ENCODE measurements around the gene NR4A3. TPM values are rescaled to one million over a fixed set of nuclear protein-coding genes. Genes with fewer than 3 reads are reported as not detected.
A peak's percentile ranks its signal among the peaks of the same experiment; 100 is the strongest.

The NR4A3 gene
- total and polyA plus RNA-seq, 2 of the 13 experiments (the other 11 are each of a cell fraction or from before 2014, with no cell fraction given), result 0.02 to 0.09 TPM

DNA sequence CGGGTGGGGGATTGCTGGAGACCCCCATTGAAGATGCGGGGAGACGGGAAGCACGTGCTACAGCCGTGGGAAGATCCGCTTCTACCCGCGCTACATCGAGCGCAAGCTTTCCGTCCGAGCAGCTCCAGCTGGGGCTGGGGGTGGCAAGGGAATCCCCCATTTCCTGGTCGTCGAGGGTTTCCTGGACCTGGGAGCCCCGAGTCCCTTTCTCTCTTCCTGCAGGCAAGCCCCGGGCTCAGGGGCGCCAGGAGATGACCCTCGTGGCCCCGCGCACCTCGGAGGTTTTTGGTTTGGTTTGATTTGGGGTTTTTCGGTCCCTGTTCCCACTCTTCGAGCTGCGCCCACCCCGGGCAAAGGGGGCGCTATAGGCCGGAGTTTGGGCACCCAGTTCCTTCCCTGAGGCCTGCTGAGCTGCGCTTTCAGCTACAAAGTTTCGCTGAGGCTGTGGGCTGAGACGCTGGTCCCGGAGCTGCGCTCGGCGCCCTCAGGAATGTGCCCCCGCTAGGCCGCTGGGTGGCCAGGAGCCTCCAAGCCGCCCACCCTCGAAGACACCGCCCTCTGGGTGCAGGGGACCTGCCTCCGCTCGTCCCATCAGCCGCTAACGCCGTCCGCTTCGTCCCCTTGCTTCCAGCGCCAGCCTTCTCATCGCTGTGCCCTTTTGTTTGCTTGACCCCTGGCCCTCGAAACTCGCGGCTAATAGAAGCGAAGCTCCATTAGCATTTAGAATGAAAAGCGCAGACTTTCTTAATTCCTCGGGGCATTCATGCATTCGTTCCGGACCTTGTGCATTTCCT lies 2.9 kb downstream of the NR4A3 start (continued):
- TF ChIP-seq, protein P1, sequence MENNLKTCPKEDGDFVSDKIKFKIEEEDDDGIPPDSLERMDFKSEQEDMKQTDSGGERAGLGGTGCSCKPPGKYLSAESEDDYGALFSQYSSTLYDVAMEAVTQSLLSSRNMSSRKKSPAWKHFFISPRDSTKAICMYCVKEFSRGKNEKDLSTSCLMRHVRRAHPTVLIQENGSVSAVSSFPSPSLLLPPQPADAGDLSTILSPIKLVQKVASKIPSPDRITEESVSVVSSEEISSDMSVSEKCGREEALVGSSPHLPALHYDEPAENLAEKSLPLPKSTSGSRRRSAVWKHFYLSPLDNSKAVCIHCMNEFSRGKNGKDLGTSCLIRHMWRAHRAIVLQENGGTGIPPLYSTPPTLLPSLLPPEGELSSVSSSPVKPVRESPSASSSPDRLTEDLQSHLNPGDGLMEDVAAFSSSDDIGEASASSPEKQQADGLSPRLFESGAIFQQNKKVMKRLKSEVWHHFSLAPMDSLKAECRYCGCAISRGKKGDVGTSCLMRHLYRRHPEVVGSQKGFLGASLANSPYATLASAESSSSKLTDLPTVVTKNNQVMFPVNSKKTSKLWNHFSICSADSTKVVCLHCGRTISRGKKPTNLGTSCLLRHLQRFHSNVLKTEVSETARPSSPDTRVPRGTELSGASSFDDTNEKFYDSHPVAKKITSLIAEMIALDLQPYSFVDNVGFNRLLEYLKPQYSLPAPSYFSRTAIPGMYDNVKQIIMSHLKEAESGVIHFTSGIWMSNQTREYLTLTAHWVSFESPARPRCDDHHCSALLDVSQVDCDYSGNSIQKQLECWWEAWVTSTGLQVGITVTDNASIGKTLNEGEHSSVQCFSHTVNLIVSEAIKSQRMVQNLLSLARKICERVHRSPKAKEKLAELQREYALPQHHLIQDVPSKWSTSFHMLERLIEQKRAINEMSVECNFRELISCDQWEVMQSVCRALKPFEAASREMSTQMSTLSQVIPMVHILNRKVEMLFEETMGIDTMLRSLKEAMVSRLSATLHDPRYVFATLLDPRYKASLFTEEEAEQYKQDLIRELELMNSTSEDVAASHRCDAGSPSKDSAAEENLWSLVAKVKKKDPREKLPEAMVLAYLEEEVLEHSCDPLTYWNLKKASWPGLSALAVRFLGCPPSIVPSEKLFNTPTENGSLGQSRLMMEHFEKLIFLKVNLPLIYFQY (CRISPR knock-in tag; IDR thresholded peaks at IDR 0.05; ENCODE audit: borderline replicate concordance), result no peak
- no peak for TF ChIP-seq MIER2 (CRISPR knock-in tag; IDR thresholded peaks at IDR 0.05)
- TF ChIP-seq, protein P2, sequence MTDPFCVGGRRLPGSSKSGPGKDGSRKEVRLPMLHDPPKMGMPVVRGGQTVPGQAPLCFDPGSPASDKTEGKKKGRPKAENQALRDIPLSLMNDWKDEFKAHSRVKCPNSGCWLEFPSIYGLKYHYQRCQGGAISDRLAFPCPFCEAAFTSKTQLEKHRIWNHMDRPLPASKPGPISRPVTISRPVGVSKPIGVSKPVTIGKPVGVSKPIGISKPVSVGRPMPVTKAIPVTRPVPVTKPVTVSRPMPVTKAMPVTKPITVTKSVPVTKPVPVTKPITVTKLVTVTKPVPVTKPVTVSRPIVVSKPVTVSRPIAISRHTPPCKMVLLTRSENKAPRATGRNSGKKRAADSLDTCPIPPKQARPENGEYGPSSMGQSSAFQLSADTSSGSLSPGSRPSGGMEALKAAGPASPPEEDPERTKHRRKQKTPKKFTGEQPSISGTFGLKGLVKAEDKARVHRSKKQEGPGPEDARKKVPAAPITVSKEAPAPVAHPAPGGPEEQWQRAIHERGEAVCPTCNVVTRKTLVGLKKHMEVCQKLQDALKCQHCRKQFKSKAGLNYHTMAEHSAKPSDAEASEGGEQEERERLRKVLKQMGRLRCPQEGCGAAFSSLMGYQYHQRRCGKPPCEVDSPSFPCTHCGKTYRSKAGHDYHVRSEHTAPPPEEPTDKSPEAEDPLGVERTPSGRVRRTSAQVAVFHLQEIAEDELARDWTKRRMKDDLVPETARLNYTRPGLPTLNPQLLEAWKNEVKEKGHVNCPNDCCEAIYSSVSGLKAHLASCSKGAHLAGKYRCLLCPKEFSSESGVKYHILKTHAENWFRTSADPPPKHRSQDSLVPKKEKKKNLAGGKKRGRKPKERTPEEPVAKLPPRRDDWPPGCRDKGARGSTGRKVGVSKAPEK (CRISPR knock-in tag; IDR thresholded peaks at IDR 0.05; ENCODE audit: borderline replicate concordance), result 0 out of 2 replicates have a peak, but pooled peaks have one; percentile 68
- TF ChIP-seq ZNF329 (CRISPR knock-in tag; IDR thresholded peaks at IDR 0.05; ENCODE audit: low read depth), result no peak
- TF ChIP-seq NR2F1 (CRISPR knock-in tag; IDR thresholded peaks at IDR 0.05), result peak; percentile 60 to 76; a peak in 3 of 4 replicates
- no peak for TF ChIP-seq FOXO1 (CRISPR knock-in tag; IDR thresholded peaks at IDR 0.05)
- TF ChIP-seq XBP1 (CRISPR knock-in tag; IDR thresholded peaks at IDR 0.05), result no peak
- TF ChIP-seq ZNF792 (CRISPR knock-in tag; IDR thresholded peaks at IDR 0.05), result no peak
- TF ChIP-seq ZNF552 (CRISPR knock-in tag; IDR thresholded peaks at IDR 0.05; ENCODE audit: borderline replicate concordance), result no peak
- TF ChIP-seq, protein P3, sequence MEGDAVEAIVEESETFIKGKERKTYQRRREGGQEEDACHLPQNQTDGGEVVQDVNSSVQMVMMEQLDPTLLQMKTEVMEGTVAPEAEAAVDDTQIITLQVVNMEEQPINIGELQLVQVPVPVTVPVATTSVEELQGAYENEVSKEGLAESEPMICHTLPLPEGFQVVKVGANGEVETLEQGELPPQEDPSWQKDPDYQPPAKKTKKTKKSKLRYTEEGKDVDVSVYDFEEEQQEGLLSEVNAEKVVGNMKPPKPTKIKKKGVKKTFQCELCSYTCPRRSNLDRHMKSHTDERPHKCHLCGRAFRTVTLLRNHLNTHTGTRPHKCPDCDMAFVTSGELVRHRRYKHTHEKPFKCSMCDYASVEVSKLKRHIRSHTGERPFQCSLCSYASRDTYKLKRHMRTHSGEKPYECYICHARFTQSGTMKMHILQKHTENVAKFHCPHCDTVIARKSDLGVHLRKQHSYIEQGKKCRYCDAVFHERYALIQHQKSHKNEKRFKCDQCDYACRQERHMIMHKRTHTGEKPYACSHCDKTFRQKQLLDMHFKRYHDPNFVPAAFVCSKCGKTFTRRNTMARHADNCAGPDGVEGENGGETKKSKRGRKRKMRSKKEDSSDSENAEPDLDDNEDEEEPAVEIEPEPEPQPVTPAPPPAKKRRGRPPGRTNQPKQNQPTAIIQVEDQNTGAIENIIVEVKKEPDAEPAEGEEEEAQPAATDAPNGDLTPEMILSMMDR (CRISPR knock-in tag; IDR thresholded peaks at IDR 0.05), result peak; percentile 64
- TF ChIP-seq TEAD3 (CRISPR knock-in tag; optimal IDR thresholded peaks at IDR 0.05; ENCODE audit: borderline replicate concordance), result peak; percentile 13
- TF ChIP-seq SRSF4 (IDR thresholded peaks at IDR 0.05; ENCODE audit: low read depth, low read length, poor library complexity, severe bottlenecking), result no peak
- no peak; the same call in 1 of the 2 replicates for TF ChIP-seq ZNF547 (CRISPR knock-in tag; IDR thresholded peaks at IDR 0.05)
- 0 out of 2 replicates have a peak, but pooled peaks have one; percentile 21 for TF ChIP-seq POGZ (CRISPR knock-in tag; IDR thresholded peaks at IDR 0.05)
- TF ChIP-seq, protein P4, sequence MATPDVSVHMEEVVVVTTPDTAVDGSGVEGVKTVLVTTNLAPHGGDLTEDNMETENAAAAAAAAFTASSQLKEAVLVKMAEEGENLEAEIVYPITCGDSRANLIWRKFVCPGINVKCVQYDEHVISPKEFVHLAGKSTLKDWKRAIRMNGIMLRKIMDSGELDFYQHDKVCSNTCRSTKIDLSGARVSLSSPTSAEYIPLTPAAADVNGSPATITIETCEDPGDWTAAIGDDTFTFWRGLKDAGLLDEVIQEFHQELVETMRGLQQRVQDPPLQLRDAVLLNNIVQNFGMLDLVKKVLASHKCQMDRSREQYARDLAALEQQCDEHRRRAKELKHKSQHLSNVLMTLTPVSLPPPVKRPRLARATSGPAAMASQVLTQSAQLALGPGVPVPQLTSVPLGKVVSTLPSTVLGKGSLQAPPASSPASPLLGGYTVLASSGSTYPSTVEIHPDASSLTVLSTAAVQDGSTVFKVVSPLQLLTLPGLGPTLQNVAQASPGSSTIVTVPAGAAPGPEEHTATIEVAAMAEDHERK (CRISPR knock-in tag; IDR thresholded peaks at IDR 0.05; ENCODE audit: low read depth), result no peak
- peak; percentile 64 for TF ChIP-seq STAG1 (CRISPR knock-in tag; IDR thresholded peaks at IDR 0.05)
- no peak for TF ChIP-seq ATAD3A (CRISPR knock-in tag; IDR thresholded peaks at IDR 0.05)
- TF ChIP-seq, protein P5, sequence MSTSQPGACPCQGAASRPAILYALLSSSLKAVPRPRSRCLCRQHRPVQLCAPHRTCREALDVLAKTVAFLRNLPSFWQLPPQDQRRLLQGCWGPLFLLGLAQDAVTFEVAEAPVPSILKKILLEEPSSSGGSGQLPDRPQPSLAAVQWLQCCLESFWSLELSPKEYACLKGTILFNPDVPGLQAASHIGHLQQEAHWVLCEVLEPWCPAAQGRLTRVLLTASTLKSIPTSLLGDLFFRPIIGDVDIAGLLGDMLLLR (CRISPR knock-in tag; IDR thresholded peaks at IDR 0.05), result no peak
- no peak for TF ChIP-seq ZNF44 (CRISPR knock-in tag; IDR thresholded peaks at IDR 0.05)

Measured in HepG2 (cell line).